A549 (cell line): ENCODE data around the gene FOXP1.

Experiments used
- CHD4 ChIP-seq: fragments of 200-600 bp; sonication (generic); IDR thresholded peaks from 2 replicates; pipeline ENCODE4 v1.6.1; 2016; ENCODE audit warnings: antibody characterized with exemption, mild to moderate bottlenecking, borderline replicate concordance
- CTCF ChIP-seq: fragments of >200 bp; sonication (Bioruptor Twin); formaldehyde crosslinking; IDR thresholded peaks from 3 replicates; pipeline ENCODE4 v1.5.1; 2016
- ESRRA ChIP-seq: fragments of 150-350 bp; IDR thresholded peaks from 2 replicates; pipeline ENCODE4 v1.6.1; 2014; ENCODE audit warnings: mild to moderate bottlenecking, low read length, borderline replicate concordance
- HDAC2 ChIP-seq: fragments of 200-600 bp; sonication (generic); IDR thresholded peaks from 2 replicates; pipeline ENCODE4 v1.6.1; 2016
- RFX5 ChIP-seq: fragments of 450-650 bp; IDR thresholded peaks from 2 replicates; pipeline ENCODE4 v1.7.1; 2014; ENCODE audit warnings: antibody characterized with exemption, mild to moderate bottlenecking, moderate library complexity

GRCh38 chr3:71277341-71277740 lies 306.2 kb downstream of the FOXP1 start:
- TF ChIP-seq CTCF, result no peak
- no peak for TF ChIP-seq RFX5
- no peak for TF ChIP-seq CHD4
- TF ChIP-seq HDAC2, result no peak
- TF ChIP-seq ESRRA, result no peak
